Testis (tissue), 2 donors: ENCODE results near the gene ARL6IP5.

Source experiments
- POLR2A ChIP-seq: fragments of 450-650 bp; IDR thresholded peaks from one replicate; pipeline ENCODE4 v1.6.1; 2017; ENCODE audit warnings: antibody characterized with exemption, mild to moderate bottlenecking, moderate library complexity
- TF ChIP-seq, protein P1 (sequence below), 3 experiments: fragments of 450-650 bp in 2 of 3; fragments of 200-600 bp in 1 of 3; sonication (generic) in 1 of 3; IDR thresholded peaks; one replicate each; pipeline ENCODE4 v1.5.1; 2016 to 2019; ENCODE audit warnings: antibody characterized with exemption in 3 of 3, mild to moderate bottlenecking in 2 of 3, moderate library complexity in 1 of 3

DNA sequence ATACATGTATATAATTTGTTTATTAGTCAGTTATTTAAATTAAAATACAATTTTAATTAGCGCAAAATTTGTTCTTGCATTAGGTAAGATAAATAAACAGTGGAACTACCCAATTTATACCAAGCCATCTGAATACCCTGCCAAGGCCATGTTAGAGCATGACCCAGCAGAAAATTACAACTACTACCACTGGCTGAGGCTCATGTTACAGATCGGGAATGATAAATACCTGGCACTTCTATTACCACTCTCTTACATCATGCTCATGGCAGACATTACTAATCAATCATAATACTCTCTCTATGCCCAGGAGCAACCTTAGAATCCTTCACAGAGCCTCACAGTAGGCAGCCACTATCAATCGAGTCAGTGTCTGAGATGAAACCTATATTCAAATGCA lies 58.9 kb downstream of the ARL6IP5 start:
- TF ChIP-seq, protein P1, sequence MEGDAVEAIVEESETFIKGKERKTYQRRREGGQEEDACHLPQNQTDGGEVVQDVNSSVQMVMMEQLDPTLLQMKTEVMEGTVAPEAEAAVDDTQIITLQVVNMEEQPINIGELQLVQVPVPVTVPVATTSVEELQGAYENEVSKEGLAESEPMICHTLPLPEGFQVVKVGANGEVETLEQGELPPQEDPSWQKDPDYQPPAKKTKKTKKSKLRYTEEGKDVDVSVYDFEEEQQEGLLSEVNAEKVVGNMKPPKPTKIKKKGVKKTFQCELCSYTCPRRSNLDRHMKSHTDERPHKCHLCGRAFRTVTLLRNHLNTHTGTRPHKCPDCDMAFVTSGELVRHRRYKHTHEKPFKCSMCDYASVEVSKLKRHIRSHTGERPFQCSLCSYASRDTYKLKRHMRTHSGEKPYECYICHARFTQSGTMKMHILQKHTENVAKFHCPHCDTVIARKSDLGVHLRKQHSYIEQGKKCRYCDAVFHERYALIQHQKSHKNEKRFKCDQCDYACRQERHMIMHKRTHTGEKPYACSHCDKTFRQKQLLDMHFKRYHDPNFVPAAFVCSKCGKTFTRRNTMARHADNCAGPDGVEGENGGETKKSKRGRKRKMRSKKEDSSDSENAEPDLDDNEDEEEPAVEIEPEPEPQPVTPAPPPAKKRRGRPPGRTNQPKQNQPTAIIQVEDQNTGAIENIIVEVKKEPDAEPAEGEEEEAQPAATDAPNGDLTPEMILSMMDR (IDR thresholded peaks at IDR 0.05): no peak
- no peak for TF ChIP-seq POLR2A
